HG02759 (cell line): Measurements from ENCODE around the gene ROBO1.

Experiments
- ATAC-seq: cut with Tn5 transposase; IDR thresholded peaks from one replicate; pipeline ENCODE4 v1.9.1; 2021; ENCODE audit warnings: mild to moderate bottlenecking, moderate library complexity; ENCODE audit not compliant: unreplicated experiment

The ROBO1 gene

DNA sequence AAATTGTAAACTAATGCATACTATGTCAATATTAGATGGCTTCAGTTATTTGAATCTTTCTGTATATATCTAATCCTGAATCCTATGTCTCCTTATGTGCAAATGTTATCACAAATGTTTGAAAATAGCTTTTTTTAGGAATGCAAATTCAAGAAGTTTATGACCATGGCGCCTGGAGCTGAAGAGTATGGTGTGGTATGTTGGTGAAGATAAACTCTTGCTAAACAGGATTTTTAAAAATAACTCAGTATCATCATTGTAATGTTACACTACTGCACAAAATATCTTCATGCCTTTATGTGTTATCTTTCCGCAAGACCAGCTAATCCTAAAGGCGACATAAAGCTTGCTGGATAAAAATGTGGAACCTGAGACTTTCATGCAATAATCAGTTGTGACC, 382.6 kb downstream of the ROBO1 start:
- ATAC-seq = no peak

DNA sequence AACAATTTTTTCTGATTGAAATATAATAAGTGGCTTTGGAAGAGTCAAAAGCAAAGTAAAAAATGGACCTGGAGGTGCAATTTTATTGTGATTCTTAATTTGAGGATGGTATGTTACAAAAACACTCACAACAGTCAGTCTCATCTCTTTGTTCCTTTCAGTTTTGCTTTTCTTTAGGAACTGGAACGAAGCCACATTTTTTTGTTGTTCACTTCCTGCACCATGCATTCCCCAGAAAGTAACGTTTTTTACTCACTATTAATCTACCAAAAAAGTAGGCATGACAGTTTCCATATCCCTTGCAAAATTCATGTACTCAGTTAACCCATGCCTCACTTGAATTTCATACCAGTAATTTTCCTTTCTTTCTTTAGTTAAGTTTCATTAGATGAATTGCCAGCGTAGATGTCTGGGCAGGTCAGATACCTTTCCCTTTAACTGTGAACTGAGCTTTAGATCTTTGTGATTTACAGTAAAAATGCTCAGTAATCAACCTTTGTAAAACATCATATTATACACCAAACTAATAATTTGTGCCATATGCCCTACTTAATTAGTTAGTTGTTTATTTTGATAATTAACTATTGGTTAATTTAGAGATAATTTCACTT, 384.3 kb downstream of the ROBO1 start:
- no peak for ATAC-seq

DNA sequence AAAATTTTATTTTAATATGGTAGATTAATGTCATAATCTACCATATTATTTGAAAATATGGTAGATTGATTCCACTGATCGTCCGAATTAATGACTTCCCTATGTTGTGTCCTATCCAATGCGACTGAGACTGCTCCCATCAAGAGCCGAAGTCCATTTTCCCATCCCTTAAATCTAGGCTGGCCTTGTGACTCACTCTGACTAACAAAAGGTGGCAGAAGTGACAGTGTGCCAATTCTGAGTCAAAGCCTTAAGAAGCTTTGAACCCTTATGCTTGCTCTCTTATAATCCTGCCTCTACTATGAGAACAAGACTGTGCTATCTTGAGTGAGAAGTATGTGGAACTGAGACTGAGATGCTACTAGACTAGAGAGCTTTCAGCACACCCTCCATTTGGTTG, 387.2 kb downstream of the ROBO1 start:
- ATAC-seq = no peak

DNA sequence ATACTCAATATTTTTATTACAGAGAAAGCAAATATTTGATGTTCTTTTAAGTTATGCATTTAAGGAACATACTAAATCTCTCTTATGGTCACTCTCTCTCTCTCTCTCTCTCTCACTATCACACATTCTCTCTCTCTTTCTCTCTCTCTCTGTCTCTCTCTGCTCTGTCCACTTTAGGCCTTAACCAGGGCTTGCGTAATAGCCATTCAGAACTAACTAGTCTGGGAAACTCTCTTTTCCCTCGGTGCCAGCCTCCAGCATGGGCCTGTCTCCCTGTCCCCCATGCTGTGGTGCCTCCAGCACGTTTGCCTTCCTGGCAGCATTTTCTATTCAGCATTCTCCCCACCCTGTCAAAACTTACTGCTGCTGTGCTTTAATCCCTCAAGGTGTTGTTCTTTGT, 389.7 kb downstream of the ROBO1 start:
- ATAC-seq = no peak

DNA sequence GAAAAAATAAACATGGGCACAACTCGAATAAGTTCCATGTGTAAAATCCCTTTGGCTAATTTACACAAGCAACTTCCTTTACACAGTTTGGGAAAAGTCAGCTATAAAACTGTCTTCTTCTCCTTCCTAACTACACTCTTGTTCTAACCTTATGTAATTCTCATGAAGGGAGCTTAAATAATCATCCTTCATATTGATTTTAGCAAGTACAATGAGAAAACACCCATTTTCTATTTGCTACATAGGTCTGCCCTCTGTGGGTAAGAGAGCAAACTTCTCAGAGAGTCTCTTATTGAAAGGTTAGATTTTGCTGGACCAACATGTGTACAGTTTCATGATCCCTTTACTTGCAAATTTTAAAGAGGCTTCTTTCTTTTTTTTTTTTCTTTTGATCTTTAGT, 398.5 kb downstream of the ROBO1 start:
- ATAC-seq = no peak

DNA sequence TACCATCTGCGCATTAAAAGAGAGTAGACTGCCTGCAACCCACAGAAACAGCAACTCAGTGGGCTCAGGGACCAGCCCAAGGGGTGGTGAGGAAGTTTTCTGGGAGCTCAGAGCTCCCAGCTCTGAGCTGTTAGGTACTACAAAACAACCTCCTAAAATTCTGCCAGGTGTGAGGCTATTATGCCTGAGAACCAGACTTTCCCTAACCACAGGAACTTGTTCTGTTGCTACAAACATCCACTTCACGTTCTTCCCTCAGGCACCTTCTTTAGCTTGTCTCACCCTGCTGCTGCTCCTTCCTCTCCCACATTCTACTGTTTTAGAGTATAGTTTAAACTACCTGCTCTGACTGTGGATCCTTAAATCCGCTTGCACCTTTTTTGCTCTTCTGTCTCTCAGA, 399.4 kb downstream of the ROBO1 start:
- no peak for ATAC-seq

DNA sequence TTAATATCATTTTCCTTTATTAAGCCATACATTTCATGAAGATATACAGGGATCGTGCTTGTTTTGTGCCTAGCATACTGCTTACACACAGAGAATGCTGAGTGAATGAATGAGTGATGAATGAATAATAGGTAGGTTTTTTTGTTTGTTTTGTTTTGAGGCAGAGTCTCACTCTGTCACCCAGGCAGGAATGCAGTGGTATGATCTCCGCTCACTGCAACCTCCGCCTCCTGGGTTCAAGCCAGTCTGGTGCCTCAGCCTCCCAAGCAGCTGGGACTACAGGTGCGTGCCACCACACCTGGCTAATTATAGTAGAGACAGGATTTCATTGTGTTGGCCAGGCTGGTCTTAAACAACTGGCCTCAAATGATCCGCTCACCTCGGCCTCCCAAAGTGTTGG, 400.0 kb downstream of the ROBO1 start:
- ATAC-seq = no peak

DNA sequence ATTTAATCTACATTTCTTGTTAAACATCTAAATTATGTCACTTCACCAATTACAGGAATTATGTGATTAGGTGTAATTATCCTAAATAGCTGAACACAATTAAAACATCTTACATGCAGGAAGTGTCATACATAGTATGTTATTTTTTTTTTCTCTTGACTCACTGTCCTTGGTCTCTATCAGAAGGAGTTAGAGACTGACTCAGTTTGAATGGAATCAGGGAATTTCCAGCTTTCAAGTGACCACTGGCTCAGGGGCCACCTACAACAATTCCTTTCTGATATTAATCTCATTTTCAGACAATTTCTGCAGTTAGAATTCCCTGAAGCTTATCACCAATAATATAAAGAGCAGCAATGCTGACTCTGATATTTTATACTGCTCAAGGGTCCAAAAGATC, 400.7 kb downstream of the ROBO1 start:
- ATAC-seq = no peak

DNA sequence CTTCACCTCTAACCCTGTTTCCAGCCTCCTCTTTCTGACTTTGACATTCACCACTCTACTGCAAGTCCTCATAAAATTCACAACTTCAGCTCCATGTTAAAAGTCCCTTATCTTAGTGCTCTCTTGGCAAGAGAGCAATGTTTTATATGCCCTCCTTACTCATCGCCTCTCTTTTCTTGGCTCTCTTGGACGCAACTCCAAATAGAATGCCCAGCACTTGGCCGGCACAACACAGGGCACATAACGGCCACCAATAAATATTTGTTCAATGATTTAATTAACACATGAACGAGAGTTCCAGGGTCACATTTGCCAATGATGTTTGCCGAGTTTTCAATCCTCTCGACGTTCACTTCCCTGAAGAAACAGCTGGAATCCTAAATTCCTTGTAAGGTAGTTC, 401.4 kb downstream of the ROBO1 start:
- no peak for ATAC-seq

DNA sequence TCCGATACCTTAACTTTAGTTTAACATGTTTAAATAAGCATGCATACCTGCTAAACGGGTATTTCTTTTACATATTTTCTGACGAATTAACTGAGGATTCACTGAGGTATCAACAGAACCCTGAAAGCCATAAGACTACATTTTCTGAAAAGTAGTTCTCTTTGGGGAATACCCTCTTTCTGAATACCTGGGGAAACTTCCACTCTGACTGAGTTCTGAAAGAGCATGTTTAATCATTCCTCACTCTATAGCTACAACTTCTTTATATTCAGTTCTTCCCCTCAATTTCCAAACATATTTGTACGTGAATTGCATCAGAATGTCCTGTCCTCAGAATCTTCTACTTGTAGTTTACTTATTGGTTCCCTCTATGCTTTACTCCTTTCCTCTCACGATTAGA, 403.0 kb downstream of the ROBO1 start:
- ATAC-seq = no peak

DNA sequence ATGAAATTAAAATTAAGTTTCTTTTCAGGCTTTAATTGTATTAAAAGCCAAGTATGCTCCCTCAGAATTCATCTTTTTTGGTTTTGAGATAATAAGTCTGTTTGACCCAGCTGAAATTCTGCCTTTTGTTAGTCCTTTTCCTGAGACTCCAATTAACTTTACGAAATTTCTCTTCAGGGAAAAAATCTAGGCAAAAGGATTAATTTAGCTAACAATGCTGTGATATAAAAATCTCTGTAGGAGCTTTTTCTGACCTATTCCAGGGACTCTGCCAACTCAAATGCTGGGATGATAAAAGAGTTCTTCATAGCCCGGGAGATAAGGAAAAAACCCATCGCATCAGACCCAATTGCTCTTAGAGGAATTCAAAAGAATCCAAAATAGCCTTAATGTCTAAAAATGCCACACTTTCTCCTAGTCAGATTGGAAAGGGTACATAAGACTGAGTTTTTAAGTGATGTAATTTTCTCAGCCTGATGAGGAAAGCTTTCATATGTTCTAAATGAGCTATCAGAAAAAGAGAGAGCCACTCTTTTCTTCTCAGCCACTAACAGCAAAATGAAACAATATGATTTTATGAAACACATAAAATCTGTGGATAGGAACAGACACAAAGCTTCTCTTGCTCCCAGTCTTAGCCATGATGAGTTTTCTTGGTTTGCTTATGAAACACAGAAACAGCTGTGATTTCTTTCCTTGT, 405.1 kb downstream of the ROBO1 start:
- ATAC-seq = no peak

DNA sequence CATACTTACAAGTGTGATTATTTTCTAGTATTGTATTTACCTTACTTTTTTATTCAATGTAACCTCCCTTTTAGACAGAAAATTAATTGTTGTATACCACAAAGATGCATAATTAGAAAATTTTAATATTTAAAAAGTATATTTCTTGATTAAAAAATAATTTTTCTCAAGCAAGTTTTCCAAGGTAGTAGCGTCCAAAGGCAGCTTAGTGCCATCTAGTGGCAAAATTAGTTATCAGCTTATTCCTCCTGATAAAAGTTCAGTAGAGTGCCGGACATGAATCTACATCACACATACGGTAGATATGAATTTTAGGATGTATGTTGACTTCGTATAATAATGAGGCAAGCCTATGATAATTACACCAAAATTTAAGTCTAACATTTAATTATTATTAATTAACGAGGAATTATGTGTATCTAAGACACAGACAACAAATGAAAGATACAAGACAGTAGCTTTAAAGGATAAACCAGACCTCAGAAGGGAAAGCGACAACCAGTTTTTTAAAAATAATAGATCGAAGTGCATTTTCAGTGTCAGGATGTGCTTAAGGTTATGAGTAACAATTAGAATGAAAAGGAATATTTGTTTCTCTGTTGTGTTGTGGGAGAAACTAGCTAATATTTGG, 405.9 kb downstream of the ROBO1 start:
- peak; percentile 82 for ATAC-seq

DNA sequence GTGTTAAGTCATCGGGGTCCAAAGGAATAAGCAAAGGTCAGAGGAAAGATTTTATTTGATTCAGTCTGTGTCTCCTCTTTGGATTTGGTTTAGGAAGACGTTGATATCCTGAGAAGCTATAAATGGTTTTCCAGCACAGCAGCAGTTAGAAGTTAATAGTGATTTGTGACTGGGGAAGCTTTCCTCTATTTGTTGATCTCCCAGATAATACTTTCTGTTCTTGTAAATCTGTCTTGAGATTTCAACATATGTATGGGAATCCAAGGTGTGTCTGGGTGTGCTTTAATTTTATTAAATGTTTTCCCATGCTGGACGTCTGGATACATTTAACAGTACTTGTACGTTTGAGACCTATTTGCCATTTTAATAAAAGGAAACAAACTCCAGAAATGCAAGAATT, 409.5 kb downstream of the ROBO1 start:
- ATAC-seq = no peak

DNA sequence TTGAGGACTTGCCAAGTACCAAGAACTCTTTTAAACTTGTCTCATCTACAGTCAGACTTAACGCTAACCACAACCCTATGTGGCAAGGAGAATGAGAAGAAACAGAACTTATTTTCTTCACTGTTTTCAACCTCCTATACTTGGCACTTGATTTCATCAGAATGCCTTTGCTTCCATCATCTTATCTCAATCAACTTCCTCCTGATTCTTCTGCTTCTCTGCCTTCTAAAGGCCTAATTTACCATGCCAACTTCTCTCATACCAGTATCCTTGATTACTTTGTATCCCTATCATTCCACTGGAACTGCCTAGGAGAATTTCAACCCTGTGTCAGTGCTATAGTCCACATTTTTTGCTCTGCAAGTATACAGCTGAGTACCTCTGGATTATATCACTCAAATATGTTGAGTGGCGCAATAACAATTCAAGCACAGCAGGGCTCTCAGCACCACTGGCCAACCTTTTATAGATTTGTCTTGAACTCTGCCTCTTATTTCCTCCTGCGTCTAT, 413.6 kb downstream of the ROBO1 start:
- ATAC-seq = no peak

DNA sequence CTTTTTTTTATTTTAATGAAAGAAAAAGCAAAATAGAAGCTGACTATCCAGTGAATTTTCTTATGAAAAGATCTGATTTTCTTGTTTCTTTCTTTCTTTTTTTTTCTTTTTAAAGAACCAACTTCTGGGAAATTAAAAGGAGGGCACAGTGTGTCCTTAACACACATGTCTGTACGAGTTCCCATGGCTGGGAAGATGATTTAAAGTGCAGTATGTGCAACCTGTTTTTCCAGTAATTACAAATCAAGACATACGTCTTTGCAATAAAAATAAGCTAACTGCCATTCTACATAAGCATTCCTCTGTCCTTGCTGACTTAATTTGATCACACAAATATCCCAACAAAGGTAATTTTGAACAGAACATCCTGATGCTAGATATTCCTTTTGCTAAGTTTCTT, 416.1 kb downstream of the ROBO1 start:
- no peak for ATAC-seq

DNA sequence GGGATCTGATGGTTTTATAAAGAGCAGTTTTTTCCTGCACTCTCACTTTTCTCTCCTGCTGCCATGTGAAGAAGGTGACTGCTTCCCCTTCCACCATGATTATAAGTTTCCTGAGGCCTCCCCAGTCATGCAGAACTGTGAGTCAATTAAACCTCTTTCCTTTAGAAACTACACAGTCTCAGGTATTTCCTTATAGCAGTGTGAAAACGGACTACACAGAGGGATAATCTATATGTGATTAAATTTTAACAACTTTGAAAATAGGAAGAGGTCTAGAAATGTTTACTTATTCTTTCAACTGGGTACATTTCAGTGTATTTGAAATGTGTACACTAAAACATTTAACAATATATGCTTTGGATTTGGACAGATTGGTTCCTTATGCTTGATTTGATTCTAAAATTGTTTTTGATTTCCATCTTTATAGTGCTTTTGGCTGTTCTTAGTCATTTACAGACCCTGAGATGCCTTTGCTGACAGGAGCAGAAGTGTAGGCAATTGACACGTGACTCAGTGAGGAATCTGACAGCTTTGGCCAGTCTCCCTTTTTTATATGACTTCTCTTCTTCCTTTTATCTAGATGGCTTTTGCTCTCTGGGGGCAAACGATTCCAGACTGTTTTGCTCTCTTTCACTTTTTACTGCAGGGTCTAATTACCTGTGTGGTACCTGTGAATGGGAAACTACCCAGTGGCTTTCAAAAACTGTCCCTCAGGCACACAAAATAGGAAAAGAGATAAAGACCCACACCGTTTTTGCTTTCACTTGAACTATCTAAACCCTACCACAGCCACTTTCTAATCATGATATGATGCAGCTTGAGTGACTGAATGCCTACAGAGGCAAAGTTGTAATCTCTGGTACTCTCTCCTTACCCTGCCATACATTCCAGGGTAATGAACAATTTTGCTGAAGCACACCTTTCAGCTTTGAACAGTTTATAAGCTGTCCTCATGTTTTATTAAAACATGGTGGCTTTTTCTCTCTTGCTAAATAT, 422.6 kb downstream of the ROBO1 start:
- no peak for ATAC-seq

DNA sequence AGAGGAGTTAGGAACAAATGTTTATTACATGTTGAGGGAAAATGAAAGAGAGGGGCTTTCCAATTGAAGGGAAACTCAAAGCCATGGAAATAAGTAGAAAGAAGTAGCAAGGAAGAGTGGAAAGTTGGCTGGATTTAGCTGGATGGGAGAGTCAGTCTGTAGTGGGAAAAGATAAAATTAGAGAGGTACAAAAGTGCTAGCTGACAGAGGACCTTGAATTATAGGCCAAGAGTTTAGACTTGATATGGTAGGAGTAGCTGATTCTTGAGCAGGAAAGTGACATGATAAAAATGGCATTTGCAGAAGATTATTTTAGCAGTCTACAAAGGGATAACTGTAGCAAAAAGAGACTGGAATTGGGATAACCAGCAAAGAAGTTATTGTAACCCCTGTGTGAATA, 425.8 kb downstream of the ROBO1 start:
- no peak for ATAC-seq

DNA sequence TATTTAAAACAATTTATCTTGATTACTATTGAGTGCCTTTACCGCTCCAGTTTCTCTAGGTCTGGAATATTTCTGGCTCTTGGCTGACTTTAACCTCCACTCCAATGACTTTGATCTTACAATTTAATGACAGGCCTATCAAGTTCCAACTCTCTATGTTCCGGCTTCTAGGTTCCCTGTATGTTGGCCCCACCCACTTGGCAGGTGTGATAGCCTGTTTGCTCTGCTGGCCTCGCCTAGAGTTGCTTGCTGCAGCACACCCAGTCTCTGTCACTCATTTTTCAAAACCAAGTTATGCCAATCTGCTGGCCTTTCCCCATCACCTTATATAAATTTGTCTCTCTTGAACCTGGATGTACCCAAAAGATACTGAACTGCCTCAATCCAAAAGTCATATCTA, 428.0 kb downstream of the ROBO1 start:
- ATAC-seq = no peak

DNA sequence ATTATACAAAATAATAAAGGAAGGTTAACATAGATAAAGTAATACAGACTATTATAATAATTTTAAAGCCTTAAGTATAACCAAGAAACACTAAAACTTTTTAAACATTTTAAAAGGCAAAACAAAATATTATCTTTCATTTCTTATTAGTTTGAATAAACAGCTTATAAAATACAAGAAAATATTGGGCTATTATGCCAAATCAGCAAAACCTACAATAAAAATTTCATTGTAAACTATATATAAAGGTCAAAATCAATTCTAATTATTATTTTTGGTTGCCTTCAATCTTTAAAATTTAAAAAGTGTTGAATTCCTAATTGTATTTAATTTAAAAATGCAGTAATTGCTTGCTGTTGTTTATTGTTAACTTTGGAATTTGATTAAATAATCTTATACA, 430.0 kb downstream of the ROBO1 start:
- ATAC-seq = no peak

DNA sequence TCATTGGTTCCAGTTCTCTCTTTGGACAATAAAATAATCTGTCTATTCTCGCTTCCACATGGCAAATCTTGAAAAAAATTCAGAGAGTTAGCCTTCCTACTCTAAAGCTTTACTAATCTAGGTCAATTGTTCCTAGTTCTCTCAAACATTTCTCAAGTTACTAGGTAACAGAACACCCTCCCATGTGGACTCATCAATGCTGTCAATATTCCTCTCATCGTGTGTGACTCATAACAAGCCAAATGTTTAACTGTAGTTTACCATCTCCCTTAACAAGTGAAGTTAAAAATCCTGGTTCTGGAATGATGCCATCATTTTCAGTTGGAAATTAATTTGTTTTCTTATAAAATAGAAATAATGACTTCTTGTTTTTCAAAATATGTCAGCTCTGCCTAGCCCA, 438.6 kb downstream of the ROBO1 start:
- ATAC-seq = no peak

DNA sequence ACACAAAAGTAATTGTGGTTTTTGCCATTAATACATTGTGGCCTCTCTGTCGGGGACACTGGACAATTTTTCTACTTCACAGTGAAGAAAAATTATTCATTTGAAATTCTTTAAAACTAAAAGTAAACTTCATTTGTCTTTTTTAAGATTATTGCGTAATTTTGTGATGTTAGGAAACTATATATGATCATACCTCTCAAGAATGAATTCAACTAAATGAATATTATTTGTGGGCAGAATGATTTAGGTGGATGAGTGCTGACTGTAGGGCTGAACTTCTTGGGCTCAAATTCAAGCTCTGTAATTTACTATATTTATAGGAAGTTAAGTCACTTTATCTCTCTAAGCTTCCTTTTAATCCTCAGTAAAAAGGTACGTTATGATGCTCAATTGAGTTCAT, 441.2 kb downstream of the ROBO1 start:
- no peak for ATAC-seq
